Neural crest cell (in vitro differentiated cells): ENCODE data around the gene DRC3. TPM values are rescaled to one million over a fixed set of nuclear protein-coding genes. Genes with fewer than 3 reads are reported as not detected.
A peak's percentile ranks its signal among the peaks of the same experiment; 100 is the strongest.

Experiments used
- DNase-seq: peaks from one replicate; pipeline ENCODE4 v3.0.0; 2021; ENCODE audit warnings: low read depth, mixed read lengths, low spot score
- H3K27ac Mint-ChIP-seq: one replicate; pipeline ENCODE4 v1.8.0; 2021; ENCODE audit warnings: mild to moderate bottlenecking, mixed read lengths; ENCODE audit not compliant: unreplicated experiment
- H3K27me3 Mint-ChIP-seq: 2 replicates; pipeline ENCODE4 v1.8.0; 2021; ENCODE audit warnings: low read depth, mild to moderate bottlenecking, mixed read lengths
- H3K36me3 Mint-ChIP-seq: 2 replicates; pipeline ENCODE4 v1.8.0; 2021; ENCODE audit warnings: low read depth, mild to moderate bottlenecking, mixed read lengths
- H3K4me1 Mint-ChIP-seq: 2 replicates; pipeline ENCODE4 v1.8.0; 2021; ENCODE audit warnings: mixed read lengths
- H3K4me3 Mint-ChIP-seq: one replicate; pipeline ENCODE4 v1.8.0; 2021; ENCODE audit warnings: mild to moderate bottlenecking, mixed read lengths
- H3K9me3 Mint-ChIP-seq: 2 replicates; pipeline ENCODE4 v1.8.0; 2021; ENCODE audit warnings: mixed read lengths
- CTCF ChIP-seq: fragments of 200-600 bp; sonication (generic); conservative IDR thresholded peaks from 2 replicates; pipeline ENCODE4 v1.5.0; 2021; ENCODE audit warnings: antibody characterized with exemption, mild to moderate bottlenecking
- total RNA-seq: library from RNA; stranded (reverse); gene quantifications from 2 replicates; pipeline ENCODE4 v1.2.1, GENCODE V29; 2021

DRC3 gene
- total RNA-seq, 1 donor from 2014 or later = 0.61 TPM

DNA sequence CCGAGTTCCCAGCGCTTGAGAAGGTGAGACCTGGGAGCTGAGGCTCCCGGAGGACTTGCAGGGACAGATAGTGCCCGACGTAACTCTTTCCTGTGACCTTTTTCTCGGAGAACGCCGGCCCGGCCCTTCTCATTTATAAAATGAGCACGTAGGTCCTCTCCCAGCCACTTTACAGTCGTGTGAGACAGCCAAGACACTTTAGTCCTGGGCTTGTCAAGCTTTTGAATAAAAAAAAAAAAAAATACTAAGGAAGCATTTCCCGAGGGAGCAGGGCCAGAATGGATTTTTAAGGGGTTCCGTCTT, 241 bp downstream of the DRC3 start:
- Mint-ChIP-seq H3K4me3 (peak overlapping the region; percentile 95), H3K27ac (peak overlapping the region; percentile 90), H3K36me3 (no peaks in the 10 kb centered on the region), H3K4me1 (peaks cover 20% of the 10 kb centered on the region), H3K9me3 (no peaks in the 10 kb centered on the region), H3K27me3 (no peaks in the 10 kb centered on the region)
- TF ChIP-seq CTCF = no peak
- DNase-seq = no peak

GRCh38 chr17:17975436-17975835, 2.8 kb downstream of the DRC3 start:
- Mint-ChIP-seq H3K27me3 (no peaks in the 10 kb centered on the region), H3K9me3 (no peaks in the 10 kb centered on the region), H3K27ac (no peak overlapping the region), H3K36me3 (no peaks in the 10 kb centered on the region), H3K4me3 (no peak overlapping the region), H3K4me1 (peaks cover 20% of the 10 kb centered on the region)
- TF ChIP-seq CTCF = no peak
- DNase-seq = no peak

DNA sequence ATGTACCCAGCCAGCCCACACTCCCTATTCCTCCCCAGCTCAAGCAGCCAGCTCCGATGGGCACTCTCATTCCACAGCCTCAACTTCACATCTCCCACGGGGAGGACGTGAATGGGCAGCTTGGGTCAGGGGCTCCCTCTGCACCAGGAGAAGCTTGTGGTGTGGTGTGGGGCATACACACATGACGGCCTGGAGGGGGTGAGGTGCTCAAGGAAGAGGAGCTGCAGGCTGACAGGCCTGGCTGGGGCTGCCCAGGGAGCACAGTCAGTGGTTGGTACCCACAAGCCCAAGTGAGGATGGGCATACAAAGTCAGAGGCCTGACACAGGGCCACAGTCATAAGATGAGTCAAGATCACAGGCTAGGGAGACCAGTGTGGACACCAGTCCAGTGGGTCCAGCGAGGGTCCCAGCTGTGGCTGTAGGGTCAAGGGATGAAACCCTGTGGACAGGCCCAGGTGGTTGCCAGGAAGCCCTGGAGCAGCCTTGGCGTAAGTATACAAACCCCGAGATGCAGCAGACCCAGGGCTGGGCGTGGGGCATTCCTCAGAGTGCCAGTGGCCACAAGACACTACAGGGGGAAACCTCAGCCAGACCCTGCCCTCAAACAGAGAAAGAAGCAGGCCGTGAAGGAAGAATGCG, 4.4 kb downstream of the DRC3 start:
- Mint-ChIP-seq H3K9me3 (no peaks in the 10 kb centered on the region), H3K36me3 (no peaks in the 10 kb centered on the region), H3K27me3 (no peaks in the 10 kb centered on the region), H3K27ac (no peak overlapping the region), H3K4me3 (no peak overlapping the region), H3K4me1 (peaks cover 13% of the 10 kb centered on the region)
- no peak for DNase-seq
- TF ChIP-seq CTCF = no peak

DNA sequence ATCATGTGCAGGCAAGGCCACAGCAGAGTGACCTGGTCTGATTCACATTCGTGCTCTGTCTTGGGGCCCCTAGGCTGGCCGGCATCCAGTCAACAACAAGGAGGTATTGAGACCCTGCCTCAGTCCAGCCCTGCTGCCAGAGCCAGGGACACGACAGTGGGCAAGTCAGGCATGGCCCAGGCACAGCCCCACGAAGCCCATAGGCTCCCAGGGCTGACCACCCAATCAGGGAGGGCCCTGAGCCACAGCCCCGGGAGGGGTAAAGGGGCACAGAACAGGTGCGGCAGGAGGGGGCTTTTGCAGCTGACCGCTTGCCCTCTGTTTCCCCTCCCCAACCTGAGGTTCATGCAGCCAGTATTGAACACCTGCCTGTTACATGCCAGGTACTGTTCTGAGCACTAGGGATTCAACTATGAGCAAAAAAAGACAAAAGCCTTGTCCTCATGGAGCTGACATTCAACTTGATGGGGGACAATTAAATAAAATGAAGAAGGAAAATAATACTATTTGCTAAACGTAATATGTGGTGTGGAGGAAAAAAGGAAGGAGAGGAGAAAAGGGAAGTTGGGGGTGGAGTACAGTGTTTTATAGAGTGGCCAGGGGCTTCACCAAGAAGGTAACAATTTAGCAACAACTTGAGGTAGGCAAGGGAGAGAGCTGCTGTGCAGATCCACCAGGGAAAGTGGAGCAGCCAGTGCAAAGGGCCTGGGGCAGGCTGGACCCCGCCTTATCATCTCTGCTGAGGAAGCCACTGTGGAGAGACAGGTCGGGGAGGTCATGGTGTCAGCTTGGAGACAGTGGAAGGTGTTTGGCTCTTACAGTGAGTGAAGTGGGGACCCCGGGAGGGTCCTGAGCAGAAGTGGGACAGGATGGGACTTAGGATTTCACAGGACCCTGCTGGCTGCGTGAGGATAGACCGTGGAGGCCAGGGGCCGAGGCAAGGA, 6.1 kb downstream of the DRC3 start:
- TF ChIP-seq CTCF = no peak
- Mint-ChIP-seq H3K4me1 (no peaks in the 10 kb centered on the region), H3K9me3 (no peaks in the 10 kb centered on the region), H3K27me3 (no peaks in the 10 kb centered on the region), H3K4me3 (no peak overlapping the region), H3K27ac (no peak overlapping the region), H3K36me3 (no peaks in the 10 kb centered on the region)
- no peak for DNase-seq

GRCh38 chr17:17979778-17980177, 7.1 kb downstream of the DRC3 start:
- DNase-seq = no peak
- TF ChIP-seq CTCF = no peak
- no peak overlapping the region for H3K4me3 Mint-ChIP-seq
- no peaks in the 10 kb centered on the region for H3K27me3 Mint-ChIP-seq
- H3K4me1 Mint-ChIP-seq = no peaks in the 10 kb centered on the region
- no peaks in the 10 kb centered on the region for H3K36me3 Mint-ChIP-seq
- H3K27ac Mint-ChIP-seq = no peak overlapping the region
- H3K9me3 Mint-ChIP-seq = no peaks in the 10 kb centered on the region
